GM18508 (cell line): ENCODE measurements around the gene STAG3.
"Not testable (repeated sequence)": the region's sequence is repeated elsewhere in the genome, so short reads cannot be mapped to it uniquely, and the experiment has no call there.

Experiments used
- ATAC-seq: cut with Tn5 transposase; IDR thresholded peaks from one replicate; pipeline ENCODE4 v1.9.1; 2021; ENCODE audit warnings: moderate number of reproducible peaks; ENCODE audit not compliant: insufficient read depth, unreplicated experiment

The STAG3 gene

GRCh38 chr7:100234660-100235317 lies 57.1 kb downstream of the STAG3 start:
- ATAC-seq = not testable (repeated sequence)

DNA sequence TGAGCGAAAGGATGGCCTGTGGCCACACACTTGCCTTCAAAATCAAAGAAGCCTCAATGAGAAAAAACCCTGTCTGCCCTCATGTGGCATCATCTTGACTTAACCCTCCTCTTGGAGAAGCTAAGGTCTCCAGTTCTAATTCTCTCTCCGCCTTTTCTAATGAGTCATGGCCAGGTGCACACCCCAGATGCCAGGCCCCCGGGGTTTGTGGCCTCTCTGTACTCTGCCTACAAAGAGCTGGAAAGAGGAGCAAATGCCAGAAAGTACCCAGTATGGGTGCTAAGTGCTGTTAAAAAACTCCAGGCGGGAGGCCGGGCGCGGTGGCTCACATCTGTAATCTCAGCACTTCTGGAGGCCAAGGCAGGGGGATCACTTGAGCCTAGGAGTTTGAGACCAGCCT lies 62.3 kb downstream of the STAG3 start:
- ATAC-seq = not testable (repeated sequence)

- not testable (repeated sequence) for ATAC-seq
Observed at GRCh38 chr7:100243385-100243784, 65.7 kb downstream of the STAG3 start.

- ATAC-seq = not testable (repeated sequence)
Observed at GRCh38 chr7:100244988-100245605, 67.4 kb downstream of the STAG3 start.

- ATAC-seq = not testable (repeated sequence)
Observed at GRCh38 chr7:100246121-100246864, 68.6 kb downstream of the STAG3 start.

- not testable (repeated sequence) for ATAC-seq
Observed at GRCh38 chr7:100246865-100247137, 69.1 kb downstream of the STAG3 start.

GRCh38 chr7:100247152-100247757 lies 69.5 kb downstream of the STAG3 start:
- ATAC-seq = no peak

GRCh38 chr7:100248483-100248882 lies 70.8 kb downstream of the STAG3 start:
- no peak for ATAC-seq

- no peak for ATAC-seq
Observed at GRCh38 chr7:100257017-100257416, 79.3 kb downstream of the STAG3 start.

GRCh38 chr7:100259984-100260383 lies 82.3 kb downstream of the STAG3 start:
- ATAC-seq = not testable (repeated sequence)

DNA sequence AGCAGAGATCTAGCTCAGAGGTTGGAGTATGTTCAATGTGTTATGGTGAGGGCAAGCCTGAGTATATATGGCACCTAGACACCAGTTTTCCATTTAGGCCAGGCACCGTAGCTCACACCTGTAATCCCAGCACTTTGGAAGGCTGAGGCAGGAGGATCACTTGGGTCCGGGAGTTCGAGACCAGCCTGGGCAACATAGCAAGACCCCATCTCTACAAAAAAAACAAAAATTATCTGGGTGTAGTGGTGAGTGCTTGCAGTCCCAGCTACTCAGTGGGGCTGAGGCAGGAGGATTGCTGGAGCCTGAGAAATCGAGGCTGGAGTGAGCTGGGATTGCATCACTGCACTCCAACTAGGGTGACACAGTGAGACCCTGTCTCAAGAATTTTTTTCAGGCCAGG lies 85.2 kb downstream of the STAG3 start:
- not testable (repeated sequence) for ATAC-seq
